Neural progenitor cell (in vitro differentiated cells): ENCODE measurements around the gene MAP4K1. TPM values are rescaled to one million over a fixed set of nuclear protein-coding genes. Genes with fewer than 3 reads are reported as not detected.

Source experiments
- DNase-seq: peaks from one replicate; pipeline ENCODE4 v3.0.0-alpha.2; 2016; ENCODE audit warnings: low spot score
- H2AFZ ChIP-seq: fragments of 200-600 bp; sonication (generic); replicated peaks from 2 replicates; pipeline ENCODE4 v1.6.1; 2016; ENCODE audit warnings: antibody characterized with exemption
- H3F3A ChIP-seq: fragments of 200-600 bp; sonication (generic); 2 replicates; pipeline ENCODE4 v1.6.1; 2016; ENCODE audit warnings: antibody characterized with exemption, low read depth
- H3K27ac ChIP-seq: fragments of 200-600 bp; sonication (generic); 2 replicates; pipeline ENCODE4 v1.5.1; 2016; ENCODE audit warnings: mild to moderate bottlenecking
- H3K27me3 ChIP-seq: fragments of 200-600 bp; sonication (generic); 2 replicates; pipeline ENCODE4 v1.6.1; 2016; ENCODE audit warnings: mild to moderate bottlenecking, moderate library complexity
- H3K36me3 ChIP-seq: fragments of 200-600 bp; sonication (generic); 2 replicates; pipeline ENCODE4 v1.5.1; 2016
- H3K4me1 ChIP-seq: fragments of 200-600 bp; sonication (generic); 2 replicates; pipeline ENCODE4 v1.6.1; 2016; ENCODE audit warnings: mixed run types
- H3K4me2 ChIP-seq: fragments of 200-600 bp; sonication (generic); 2 replicates; pipeline ENCODE4 v1.6.1; 2016
- H3K4me3 ChIP-seq: fragments of 200-600 bp; sonication (generic); 2 replicates; pipeline ENCODE4 v1.5.1; 2016
- H3K79me2 ChIP-seq: fragments of 200-600 bp; sonication (generic); 2 replicates; pipeline ENCODE4 v1.6.1; 2016; ENCODE audit warnings: low read depth
- H3K9ac ChIP-seq: fragments of 200-600 bp; sonication (generic); 2 replicates; pipeline ENCODE4 v1.6.1; 2016
- H3K9me3 ChIP-seq: fragments of 200-600 bp; sonication (generic); 2 replicates; pipeline ENCODE4 v1.5.1; 2016; ENCODE audit warnings: low read depth
- H4K20me1 ChIP-seq: fragments of 200-600 bp; sonication (generic); 2 replicates; pipeline ENCODE4 v1.6.1; 2016; ENCODE audit warnings: low read depth
- H3K27ac Mint-ChIP-seq: 3 replicates; pipeline ENCODE4 v1.8.0; 2021; ENCODE audit warnings: mixed read lengths
- H3K27me3 Mint-ChIP-seq: 2 replicates; pipeline ENCODE4 v1.8.0; 2022; ENCODE audit warnings: low read depth, mild to moderate bottlenecking, inconsistent platforms, moderate library complexity, mixed read lengths; ENCODE audit not compliant: insufficient read depth
- H3K36me3 Mint-ChIP-seq: 3 replicates; pipeline ENCODE4 v1.8.0; 2021; ENCODE audit warnings: mixed read lengths
- H3K4me1 Mint-ChIP-seq: 3 replicates; pipeline ENCODE4 v1.8.0; 2021; ENCODE audit warnings: mixed read lengths
- H3K4me3 Mint-ChIP-seq: 3 replicates; pipeline ENCODE4 v1.8.0; 2021; ENCODE audit warnings: mild to moderate bottlenecking, moderate library complexity, mixed read lengths
- H3K9me3 Mint-ChIP-seq: 3 replicates; pipeline ENCODE4 v1.8.0; 2020; ENCODE audit warnings: mixed read lengths
- EZH2 ChIP-seq: fragments of 200-600 bp; sonication (generic); IDR thresholded peaks from 2 replicates; pipeline ENCODE4 v1.6.1; 2017; ENCODE audit warnings: antibody characterized with exemption, mild to moderate bottlenecking, moderate library complexity
- EZH2phosphoT487 ChIP-seq: fragments of 200-600 bp; sonication (generic); IDR thresholded peaks from 2 replicates; pipeline ENCODE4 v1.6.1; 2017; ENCODE audit warnings: antibody characterized with exemption
- total RNA-seq: library from RNA; depleted of rRNA; stranded (reverse); fragments of >200 nt; gene quantifications from 2 replicates; pipeline ENCODE4 v1.2.3, GENCODE V29; 2015; ENCODE audit warnings: low replicate concordance
- TF ChIP-seq, protein P1 (sequence below): fragments of 200-600 bp; sonication (generic); IDR thresholded peaks from 2 replicates; pipeline ENCODE4 v1.5.1; 2017; ENCODE audit warnings: antibody characterized with exemption, mild to moderate bottlenecking

The MAP4K1 gene
- total RNA-seq, 1 donor from 2014 or later = 3.6 TPM

DNA sequence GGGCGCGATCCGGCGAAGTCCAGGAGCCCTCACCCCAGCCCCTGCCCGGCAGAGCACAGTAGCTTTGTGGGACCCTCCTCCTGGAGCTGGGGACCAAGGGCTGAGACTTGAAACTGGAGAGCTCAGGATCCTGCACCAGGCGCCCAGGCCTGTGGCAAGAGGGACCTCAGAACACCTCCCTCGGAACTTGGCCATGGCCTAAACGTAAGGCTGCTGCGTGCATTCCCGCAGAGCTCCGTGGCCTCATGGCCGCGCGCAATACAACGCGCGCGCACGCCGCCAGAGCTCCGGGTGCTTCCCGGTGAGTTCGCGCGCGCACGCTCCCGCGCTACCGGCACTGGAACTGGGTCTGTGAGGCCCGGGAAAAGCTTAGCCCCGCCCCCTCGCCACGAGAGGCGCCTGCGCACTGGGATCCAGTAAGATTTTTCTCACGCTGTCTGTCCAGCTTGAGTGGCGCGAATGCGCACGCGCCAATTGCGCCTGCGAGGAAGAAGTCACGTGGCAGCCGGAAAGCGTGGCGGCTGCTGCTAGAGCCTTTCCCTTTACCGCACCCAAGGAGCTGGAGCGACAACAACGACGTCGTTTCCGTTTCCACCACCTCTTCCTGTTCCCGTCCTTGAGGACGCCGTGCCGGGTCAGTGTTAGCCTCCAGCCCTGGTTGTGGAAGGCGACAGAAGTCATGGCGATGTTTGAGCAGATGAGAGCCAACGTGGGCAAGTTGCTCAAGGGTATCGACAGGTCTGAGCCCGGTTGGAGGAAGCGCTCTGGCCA is 1.0 kb upstream of the MAP4K1 start, which contains the start of gene EIF3K:
EIF3K (plus strand) TSS at position 599 of the 771 bp plus-strand sequence; CDS start at position 680, 81 bp downstream.
- Mint-ChIP-seq H3K4me3 (peak within 1 kb of the TSS; percentile 100), H3K27ac (peak within 1 kb of the TSS; percentile 90), H3K9me3 (no peaks in the 10 kb centered on the region), H3K27me3 (peaks cover 2% of the 10 kb centered on the region), H3K4me1 (peaks cover 19% of the 10 kb centered on the region), H3K36me3 (peaks cover 11% of the 10 kb centered on the region)
- H3K4me3 ChIP-seq = peak within 1 kb of the TSS; percentile 76
- H4K20me1 ChIP-seq = peaks cover 6% of the 10 kb centered on the region
- TF ChIP-seq, protein P1, sequence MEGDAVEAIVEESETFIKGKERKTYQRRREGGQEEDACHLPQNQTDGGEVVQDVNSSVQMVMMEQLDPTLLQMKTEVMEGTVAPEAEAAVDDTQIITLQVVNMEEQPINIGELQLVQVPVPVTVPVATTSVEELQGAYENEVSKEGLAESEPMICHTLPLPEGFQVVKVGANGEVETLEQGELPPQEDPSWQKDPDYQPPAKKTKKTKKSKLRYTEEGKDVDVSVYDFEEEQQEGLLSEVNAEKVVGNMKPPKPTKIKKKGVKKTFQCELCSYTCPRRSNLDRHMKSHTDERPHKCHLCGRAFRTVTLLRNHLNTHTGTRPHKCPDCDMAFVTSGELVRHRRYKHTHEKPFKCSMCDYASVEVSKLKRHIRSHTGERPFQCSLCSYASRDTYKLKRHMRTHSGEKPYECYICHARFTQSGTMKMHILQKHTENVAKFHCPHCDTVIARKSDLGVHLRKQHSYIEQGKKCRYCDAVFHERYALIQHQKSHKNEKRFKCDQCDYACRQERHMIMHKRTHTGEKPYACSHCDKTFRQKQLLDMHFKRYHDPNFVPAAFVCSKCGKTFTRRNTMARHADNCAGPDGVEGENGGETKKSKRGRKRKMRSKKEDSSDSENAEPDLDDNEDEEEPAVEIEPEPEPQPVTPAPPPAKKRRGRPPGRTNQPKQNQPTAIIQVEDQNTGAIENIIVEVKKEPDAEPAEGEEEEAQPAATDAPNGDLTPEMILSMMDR = no peak
- TF ChIP-seq EZH2phosphoT487 (no peak), EZH2 (no peak)
- peaks cover 5% of the 10 kb centered on the region for H3K36me3 ChIP-seq
- H3K79me2 ChIP-seq = peaks cover 25% of the 10 kb centered on the region
- H3K9me3 ChIP-seq = no peaks in the 10 kb centered on the region
- H3K4me1 ChIP-seq = peaks cover 10% of the 10 kb centered on the region
- peaks cover 11% of the 10 kb centered on the region for H3F3A ChIP-seq
- peak within 1 kb of the TSS; percentile 85 for H3K4me2 ChIP-seq
- H3K9ac ChIP-seq = peak within 1 kb of the TSS; percentile 90
- H3K27me3 ChIP-seq = no peaks in the 10 kb centered on the region
- H3K27ac ChIP-seq = no peak within 1 kb of the TSS
- DNase-seq = peak; percentile 100
- peak within 1 kb of the TSS; percentile 44 for H2AFZ ChIP-seq

DNA sequence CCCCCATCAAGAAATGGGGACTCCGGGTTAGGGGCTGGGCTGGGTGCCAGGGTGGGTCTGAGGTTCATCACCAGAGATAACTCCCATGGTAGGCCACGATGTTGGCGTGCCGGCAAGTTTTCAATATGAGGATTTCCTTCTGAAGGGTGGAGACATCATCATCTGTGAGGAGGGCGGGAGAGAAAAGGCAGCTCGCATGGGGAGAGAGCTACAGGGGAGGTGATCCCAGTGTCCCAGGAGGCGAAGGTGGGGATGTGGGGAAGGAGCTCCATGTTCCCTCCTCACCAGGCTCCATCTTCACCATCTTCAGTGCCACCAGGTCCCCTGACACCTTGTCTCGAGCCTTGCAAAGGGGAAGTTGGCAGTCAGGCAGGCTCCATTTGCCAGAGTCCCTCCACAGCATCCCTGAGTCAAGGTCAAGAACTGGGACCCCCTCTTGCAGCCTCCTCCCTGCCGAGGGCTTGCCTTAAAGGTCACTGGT is 430 bp downstream of the MAP4K1 start:
- peaks cover 19% of the 10 kb centered on the region for H3K4me1 Mint-ChIP-seq
- no peak overlapping the region for H3K27ac ChIP-seq
- peaks cover 25% of the 10 kb centered on the region for H3K79me2 ChIP-seq
- no peak overlapping the region for H2AFZ ChIP-seq
- peaks cover 2% of the 10 kb centered on the region for H3K27me3 Mint-ChIP-seq
- no peak overlapping the region for H3K9ac ChIP-seq
- DNase-seq = no peak
- peaks cover 10% of the 10 kb centered on the region for H3K4me1 ChIP-seq
- TF ChIP-seq EZH2phosphoT487 (no peak), EZH2 (no peak)
- TF ChIP-seq, protein P1 = no peak
- H3K36me3 ChIP-seq = peaks cover 5% of the 10 kb centered on the region
- peaks cover 6% of the 10 kb centered on the region for H4K20me1 ChIP-seq
- H3K4me3 Mint-ChIP-seq = peak overlapping the region; percentile 34
- peaks cover 9% of the 10 kb centered on the region for H3K36me3 Mint-ChIP-seq
- H3K27ac Mint-ChIP-seq = no peak overlapping the region
- no peaks in the 10 kb centered on the region for H3K27me3 ChIP-seq
- peaks cover 11% of the 10 kb centered on the region for H3F3A ChIP-seq
- H3K9me3 ChIP-seq = no peaks in the 10 kb centered on the region
- H3K4me3 ChIP-seq = no peak overlapping the region
- no peak overlapping the region for H3K4me2 ChIP-seq
- H3K9me3 Mint-ChIP-seq = no peaks in the 10 kb centered on the region

DNA sequence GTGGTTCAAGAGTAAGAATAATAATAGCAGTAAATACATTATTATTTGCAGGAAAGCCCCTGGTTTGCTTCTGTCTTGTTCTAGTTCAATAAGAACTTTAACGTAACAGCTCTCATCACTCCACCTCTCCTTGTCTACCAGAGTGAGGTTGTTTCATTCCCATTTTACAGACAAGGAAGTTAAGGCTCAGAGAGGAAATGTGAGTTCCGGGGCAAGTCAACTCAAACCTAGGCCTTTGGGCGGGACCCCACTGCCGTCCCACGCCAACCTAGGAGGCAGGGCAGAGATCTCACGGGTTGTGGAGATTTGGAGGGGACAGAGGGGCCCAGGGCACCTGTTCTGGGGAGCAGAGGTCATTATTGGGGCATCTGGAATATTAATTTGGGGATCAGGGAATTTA is 1.5 kb downstream of the MAP4K1 start:
- TF ChIP-seq EZH2 = no peak
- TF ChIP-seq, protein P1 = no peak
- no peak for TF ChIP-seq EZH2phosphoT487
- Histone ChIP-seq H3K9ac (no peak overlapping the region), H3K36me3 (peaks cover 1% of the 10 kb centered on the region), H3K4me3 (no peak overlapping the region), H3K27ac (no peak overlapping the region), H3K9me3 (no peaks in the 10 kb centered on the region), H3K79me2 (peaks cover 22% of the 10 kb centered on the region), H3K4me1 (peaks cover 10% of the 10 kb centered on the region), H3K27me3 (no peaks in the 10 kb centered on the region), H2AFZ (no peak overlapping the region), H4K20me1 (peaks cover 6% of the 10 kb centered on the region), H3K4me2 (no peak overlapping the region), H3F3A (peaks cover 8% of the 10 kb centered on the region)
- Mint-ChIP-seq H3K4me1 (peaks cover 19% of the 10 kb centered on the region), H3K36me3 (peaks cover 2% of the 10 kb centered on the region), H3K27ac (peak overlapping the region; percentile 43), H3K4me3 (no peak overlapping the region), H3K9me3 (no peaks in the 10 kb centered on the region), H3K27me3 (peaks cover 2% of the 10 kb centered on the region)
- DNase-seq = no peak
